HG03469 (cell line): ENCODE results near the gene ZNF530.
A peak's percentile ranks its signal among the peaks of the same experiment; 100 is the strongest.

Experiments
- ATAC-seq: cut with Tn5 transposase; IDR thresholded peaks from one replicate; pipeline ENCODE4 v1.9.1; 2021; ENCODE audit warnings: mild to moderate bottlenecking, moderate library complexity, moderate number of reproducible peaks; ENCODE audit not compliant: unreplicated experiment

Gene ZNF530

GRCh38 chr19:57613941-57614743, 14.5 kb downstream of the ZNF530 start, which contains the start of gene ZNF134:
Gene ZNF134, plus strand, starts transcription at chr19:57614242. Its CDS starts 5,227 bp downstream, at chr19:57619469.
- peak; percentile 90 for ATAC-seq

GRCh38 chr19:57615346-57615745, 15.7 kb downstream of the ZNF530 start:
- no peak for ATAC-seq

GRCh38 chr19:57620673-57621348, 21.1 kb downstream of the ZNF530 start:
- ATAC-seq: no peak

GRCh38 chr19:57623091-57623490, 23.4 kb downstream of the ZNF530 start:
- ATAC-seq: no peak

GRCh38 chr19:57632987-57633831, 33.5 kb downstream of the ZNF530 start, which contains the start of gene ZNF211:
Gene ZNF211, plus strand, starts transcription at chr19:57633168. Its CDS starts 179 bp downstream, at chr19:57633347.
- ATAC-seq: peak; percentile 90

GRCh38 chr19:57633832-57634131, 34.1 kb downstream of the ZNF530 start:
- ATAC-seq: no peak

GRCh38 chr19:57637379-57637778, 37.7 kb downstream of the ZNF530 start:
- no peak for ATAC-seq

GRCh38 chr19:57641715-57642234, 42.1 kb downstream of the ZNF530 start:
- ATAC-seq: no peak

GRCh38 chr19:57642396-57643046, 42.8 kb downstream of the ZNF530 start:
- no peak for ATAC-seq

GRCh38 chr19:57643734-57644133, 44.0 kb downstream of the ZNF530 start:
- ATAC-seq: no peak

- no peak for ATAC-seq
Measured at GRCh38 chr19:57648331-57649003, 48.8 kb downstream of the ZNF530 start.

GRCh38 chr19:57651654-57651996, 51.9 kb downstream of the ZNF530 start:
- no peak for ATAC-seq

- no peak for ATAC-seq
Measured at GRCh38 chr19:57653689-57654088, 54.0 kb downstream of the ZNF530 start.

- ATAC-seq: no peak
Measured at GRCh38 chr19:57655443-57655842, 55.8 kb downstream of the ZNF530 start.

GRCh38 chr19:57656346-57656745, 56.7 kb downstream of the ZNF530 start:
- ATAC-seq: no peak
